ENCODE data around the gene DPEP1.
"Not testable (repeated sequence)": the region's sequence is repeated elsewhere in the genome, so short reads cannot be mapped to it uniquely, and the experiment has no call there.

The DPEP1 gene

GRCh38 chr16:89613231-89613953 lies at the start of gene DPEP1:
TSS of gene DPEP1 (plus strand) at chr16:89613642. CDS start at chr16:89630411, 16,769 bp downstream.
- Mint-ChIP-seq H3K4me1 (ENCODE audit: low read depth) (peaks cover 8% of the 10 kb centered on the region), H3K4me3 (no peak within 1 kb of the TSS), H3K27me3 (ENCODE audit: low read depth) (peaks cover 2% of the 10 kb centered on the region), H3K27ac (no peak within 1 kb of the TSS), H3K36me3 (ENCODE audit: low read depth) (peaks cover 3% of the 10 kb centered on the region), H3K9me3 (peaks cover 9% of the 10 kb centered on the region)
- DNase-seq (ENCODE audit: low spot score) = no peak

GRCh38 chr16:89564476-89565255 lies 48.8 kb upstream of the DPEP1 start:
- Mint-ChIP-seq H3K4me3 (peak overlapping the region; percentile 36), H3K9me3 (no peaks in the 10 kb centered on the region), H3K27ac (peak overlapping the region; percentile 57), H3K27me3 (ENCODE audit: low read depth) (no peaks in the 10 kb centered on the region), H3K36me3 (ENCODE audit: low read depth) (peaks cover 45% of the 10 kb centered on the region), H3K4me1 (ENCODE audit: low read depth) (peaks cover 34% of the 10 kb centered on the region)
- no peak for DNase-seq (ENCODE audit: low spot score)

- H3K27me3 Mint-ChIP-seq (ENCODE audit: low read depth) = no peaks in the 10 kb centered on the region
- H3K4me1 Mint-ChIP-seq (ENCODE audit: low read depth) = peaks cover 33% of the 10 kb centered on the region
- DNase-seq (ENCODE audit: low spot score) = no peak
- peak overlapping the region; percentile 7 for H3K27ac Mint-ChIP-seq
- no peaks in the 10 kb centered on the region for H3K9me3 Mint-ChIP-seq
- H3K36me3 Mint-ChIP-seq (ENCODE audit: low read depth) = peaks cover 45% of the 10 kb centered on the region
- peak overlapping the region; percentile 36 for H3K4me3 Mint-ChIP-seq
Observed at GRCh38 chr16:89565256-89565505, 48.3 kb upstream of the DPEP1 start.

- peak overlapping the region; percentile 36 for H3K4me3 Mint-ChIP-seq
- H3K27me3 Mint-ChIP-seq (ENCODE audit: low read depth) = no peaks in the 10 kb centered on the region
- peak overlapping the region; percentile 26 for H3K27ac Mint-ChIP-seq
- H3K9me3 Mint-ChIP-seq = no peaks in the 10 kb centered on the region
- DNase-seq (ENCODE audit: low spot score) = peak; percentile 56
- H3K36me3 Mint-ChIP-seq (ENCODE audit: low read depth) = peaks cover 45% of the 10 kb centered on the region
- H3K4me1 Mint-ChIP-seq (ENCODE audit: low read depth) = peaks cover 33% of the 10 kb centered on the region
Observed at GRCh38 chr16:89565506-89566372, 47.7 kb upstream of the DPEP1 start.

- no peak for DNase-seq (ENCODE audit: low spot score)
- H3K4me1 Mint-ChIP-seq (ENCODE audit: low read depth) = peaks cover 22% of the 10 kb centered on the region
- H3K4me3 Mint-ChIP-seq = no peak overlapping the region
- H3K36me3 Mint-ChIP-seq (ENCODE audit: low read depth) = peaks cover 29% of the 10 kb centered on the region
- H3K27me3 Mint-ChIP-seq (ENCODE audit: low read depth) = peaks cover 2% of the 10 kb centered on the region
- no peaks in the 10 kb centered on the region for H3K9me3 Mint-ChIP-seq
- no peak overlapping the region for H3K27ac Mint-ChIP-seq
Observed at GRCh38 chr16:89567656-89568594, 45.5 kb upstream of the DPEP1 start.

GRCh38 chr16:89569506-89570341 lies 43.7 kb upstream of the DPEP1 start:
- Mint-ChIP-seq H3K27me3 (ENCODE audit: low read depth) (peaks cover 10% of the 10 kb centered on the region), H3K36me3 (ENCODE audit: low read depth) (peaks cover 13% of the 10 kb centered on the region), H3K4me1 (ENCODE audit: low read depth) (peaks cover 14% of the 10 kb centered on the region), H3K4me3 (no peak overlapping the region), H3K9me3 (no peaks in the 10 kb centered on the region), H3K27ac (no peak overlapping the region)
- DNase-seq (ENCODE audit: low spot score) = no peak

GRCh38 chr16:89570342-89570923 lies 43.0 kb upstream of the DPEP1 start:
- Mint-ChIP-seq H3K27me3 (ENCODE audit: low read depth) (peaks cover 10% of the 10 kb centered on the region), H3K4me3 (no peak overlapping the region), H3K4me1 (ENCODE audit: low read depth) (peaks cover 9% of the 10 kb centered on the region), H3K27ac (no peak overlapping the region), H3K36me3 (ENCODE audit: low read depth) (peaks cover 6% of the 10 kb centered on the region), H3K9me3 (no peaks in the 10 kb centered on the region)
- DNase-seq (ENCODE audit: low spot score) = no peak

GRCh38 chr16:89570983-89571598 lies 42.4 kb upstream of the DPEP1 start:
- H3K27ac Mint-ChIP-seq; H3K36me3 Mint-ChIP-seq (ENCODE audit: low read depth); DNase-seq (ENCODE audit: low spot score); H3K27me3 Mint-ChIP-seq (ENCODE audit: low read depth); H3K4me3 Mint-ChIP-seq; H3K4me1 Mint-ChIP-seq (ENCODE audit: low read depth); H3K9me3 Mint-ChIP-seq: not testable (repeated sequence)

GRCh38 chr16:89571636-89572035 lies 41.8 kb upstream of the DPEP1 start:
- no peak for DNase-seq (ENCODE audit: low spot score)
- no peak overlapping the region for H3K4me3 Mint-ChIP-seq
- H3K4me1 Mint-ChIP-seq (ENCODE audit: low read depth) = peaks cover 4% of the 10 kb centered on the region
- H3K36me3 Mint-ChIP-seq (ENCODE audit: low read depth) = peaks cover 2% of the 10 kb centered on the region
- H3K27ac Mint-ChIP-seq = no peak overlapping the region
- no peaks in the 10 kb centered on the region for H3K9me3 Mint-ChIP-seq
- H3K27me3 Mint-ChIP-seq (ENCODE audit: low read depth) = peaks cover 10% of the 10 kb centered on the region

GRCh38 chr16:89572073-89572484 lies 41.4 kb upstream of the DPEP1 start:
- no peak overlapping the region for H3K27ac Mint-ChIP-seq
- DNase-seq (ENCODE audit: low spot score) = no peak
- H3K4me3 Mint-ChIP-seq = no peak overlapping the region
- H3K27me3 Mint-ChIP-seq (ENCODE audit: low read depth) = peaks cover 10% of the 10 kb centered on the region
- peaks cover 4% of the 10 kb centered on the region for H3K4me1 Mint-ChIP-seq (ENCODE audit: low read depth)
- H3K36me3 Mint-ChIP-seq (ENCODE audit: low read depth) = peaks cover 2% of the 10 kb centered on the region
- no peaks in the 10 kb centered on the region for H3K9me3 Mint-ChIP-seq

GRCh38 chr16:89572485-89573205 lies 40.8 kb upstream of the DPEP1 start:
- H3K4me1 Mint-ChIP-seq (ENCODE audit: low read depth) = peaks cover 4% of the 10 kb centered on the region
- no peak overlapping the region for H3K4me3 Mint-ChIP-seq
- H3K36me3 Mint-ChIP-seq (ENCODE audit: low read depth) = peaks cover 1% of the 10 kb centered on the region
- H3K27ac Mint-ChIP-seq = no peak overlapping the region
- no peak for DNase-seq (ENCODE audit: low spot score)
- peaks cover 15% of the 10 kb centered on the region for H3K27me3 Mint-ChIP-seq (ENCODE audit: low read depth)
- H3K9me3 Mint-ChIP-seq = no peaks in the 10 kb centered on the region

Data from T-helper 2 cell treated with Interferon-gamma antibody and Interleukin-4, amounts not matched to agents 5 μg/mL and 100 μg/mL, for 36 hours (primary cell).